SKM-1 (cell line): ENCODE data around the gene DNAJB8.

Source experiments
- DNase-seq: peaks from one replicate; lab custom pipeline; 2025; ENCODE audit not compliant: unreplicated experiment; lab: John Stamatoyannopoulos, UW

Gene DNAJB8

GRCh38 chr3:128466840-128467541, at the start of gene DNAJB8:
Gene DNAJB8 (minus strand): TSS chr3:128466890. CDS start chr3:128463245, 3,645 bp downstream.
- DNase-seq: no peak

- DNase-seq: no peak
Observed at GRCh38 chr3:128515967-128516366, 49.3 kb upstream of the DNAJB8 start.

DNA sequence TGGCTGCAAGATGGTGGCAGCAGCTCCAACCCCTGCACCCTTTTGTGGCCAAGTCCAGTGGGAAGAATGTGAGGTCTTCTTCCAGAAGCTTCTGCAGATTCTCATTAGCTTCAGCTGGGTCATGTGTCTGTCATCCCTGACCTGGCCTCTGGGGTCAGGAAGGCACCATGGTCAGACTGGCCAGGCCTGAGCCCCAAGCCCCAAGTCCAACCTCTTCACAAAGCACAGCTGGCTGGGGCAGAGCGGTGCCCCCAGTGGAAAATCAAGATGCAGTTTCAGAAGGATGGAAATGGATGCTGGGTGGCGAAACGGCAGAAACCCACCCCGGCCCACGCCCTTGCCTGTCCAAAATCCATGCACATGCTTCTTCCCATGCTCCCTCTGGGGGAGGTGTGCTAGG, 42.2 kb upstream of the DNAJB8 start:
- no peak for DNase-seq

DNA sequence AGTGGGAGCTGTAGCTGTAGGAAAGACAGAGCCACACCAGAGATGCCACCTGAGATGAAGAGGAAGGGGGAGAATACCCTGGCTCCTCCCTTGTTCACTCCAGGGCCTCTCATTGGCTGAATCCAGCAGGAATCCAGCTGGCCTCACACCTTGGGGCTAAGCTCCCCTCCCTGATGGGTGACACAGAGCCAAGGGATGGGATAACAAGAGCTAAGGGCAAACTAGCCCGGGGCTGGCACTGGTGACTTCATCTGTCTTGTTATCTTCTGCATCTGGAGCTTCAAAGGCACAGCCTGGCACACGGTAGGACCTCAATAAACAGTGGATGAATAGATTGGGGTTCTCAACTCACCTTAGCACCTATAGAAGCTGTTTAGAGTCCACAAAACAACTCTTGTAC, 40.1 kb upstream of the DNAJB8 start:
- DNase-seq: no peak

DNA sequence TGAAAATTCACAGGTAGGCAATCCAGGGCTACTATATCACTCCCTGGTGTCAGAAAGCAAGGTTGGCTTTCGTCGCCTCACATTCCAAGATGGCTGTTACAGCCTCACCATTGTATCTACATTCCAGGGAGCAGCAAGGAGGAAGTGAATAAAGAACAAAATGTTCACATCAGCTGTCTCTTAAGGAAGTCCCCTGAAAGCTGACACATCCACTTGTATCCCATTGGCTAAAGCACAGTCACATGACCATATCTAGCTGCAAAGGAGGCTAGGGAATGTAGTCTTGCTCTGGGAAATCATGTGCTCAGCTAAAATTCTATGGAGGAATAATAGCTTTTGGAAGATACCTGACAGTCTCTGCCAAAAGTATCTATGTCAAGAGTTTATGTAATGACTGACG, 39.1 kb upstream of the DNAJB8 start:
- DNase-seq: no peak

- no peak for DNase-seq
Observed at GRCh38 chr3:128504963-128505730, 38.5 kb upstream of the DNAJB8 start.

- no peak for DNase-seq
Observed at GRCh38 chr3:128504533-128504915, 37.8 kb upstream of the DNAJB8 start.

- DNase-seq: no peak
Observed at GRCh38 chr3:128503751-128504532, 37.3 kb upstream of the DNAJB8 start.

- no peak for DNase-seq
Observed at GRCh38 chr3:128503164-128503651, 36.5 kb upstream of the DNAJB8 start.

GRCh38 chr3:128502712-128503111, 36.0 kb upstream of the DNAJB8 start:
- no peak for DNase-seq

DNA sequence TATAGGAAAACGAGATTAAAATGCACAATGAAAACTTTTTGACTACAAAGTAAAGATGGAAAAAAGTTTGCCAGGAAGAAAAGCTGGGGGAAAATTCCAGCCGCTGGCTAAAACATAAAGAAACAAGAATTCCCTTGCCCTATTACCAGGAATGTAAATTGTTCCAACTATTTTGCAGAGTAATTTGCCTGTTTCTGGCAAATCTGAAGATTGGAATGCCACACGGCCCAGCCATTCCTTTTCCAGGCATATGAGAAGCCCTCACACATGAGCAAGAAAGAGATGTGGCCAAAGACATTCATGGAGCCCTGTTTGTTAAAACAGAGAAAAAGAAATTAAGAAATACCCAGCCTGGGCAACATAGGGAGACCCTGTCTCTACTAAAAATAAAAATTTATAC, 34.7 kb upstream of the DNAJB8 start:
- no peak for DNase-seq

- DNase-seq: no peak
Observed at GRCh38 chr3:128500556-128500955, 33.9 kb upstream of the DNAJB8 start.

DNA sequence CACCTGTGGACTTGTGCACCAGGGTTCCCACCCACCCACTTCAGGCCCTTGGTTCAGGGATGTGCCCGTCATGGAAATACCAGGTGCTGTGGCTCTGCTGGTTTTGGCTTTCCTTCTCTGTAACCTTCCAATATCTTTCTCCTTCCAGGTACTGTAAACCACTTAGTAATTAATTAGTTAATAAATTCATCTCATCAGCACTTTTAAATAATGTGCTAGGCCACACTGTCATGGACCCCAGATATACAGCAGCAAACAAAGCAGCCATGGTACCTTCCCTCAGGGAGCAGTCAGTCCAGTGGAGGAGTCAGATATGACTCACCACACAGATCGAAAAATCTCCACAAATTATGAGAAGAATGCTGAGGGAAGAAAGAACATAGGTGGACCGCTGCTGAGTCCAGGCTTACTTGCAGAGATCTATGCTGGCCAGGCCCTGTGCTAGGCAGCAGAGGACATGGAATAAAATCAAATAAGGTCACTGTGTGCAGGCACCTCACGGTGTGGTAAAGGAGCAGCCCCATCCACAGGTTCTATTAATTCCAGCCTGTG, 33.1 kb upstream of the DNAJB8 start:
- DNase-seq: no peak

DNA sequence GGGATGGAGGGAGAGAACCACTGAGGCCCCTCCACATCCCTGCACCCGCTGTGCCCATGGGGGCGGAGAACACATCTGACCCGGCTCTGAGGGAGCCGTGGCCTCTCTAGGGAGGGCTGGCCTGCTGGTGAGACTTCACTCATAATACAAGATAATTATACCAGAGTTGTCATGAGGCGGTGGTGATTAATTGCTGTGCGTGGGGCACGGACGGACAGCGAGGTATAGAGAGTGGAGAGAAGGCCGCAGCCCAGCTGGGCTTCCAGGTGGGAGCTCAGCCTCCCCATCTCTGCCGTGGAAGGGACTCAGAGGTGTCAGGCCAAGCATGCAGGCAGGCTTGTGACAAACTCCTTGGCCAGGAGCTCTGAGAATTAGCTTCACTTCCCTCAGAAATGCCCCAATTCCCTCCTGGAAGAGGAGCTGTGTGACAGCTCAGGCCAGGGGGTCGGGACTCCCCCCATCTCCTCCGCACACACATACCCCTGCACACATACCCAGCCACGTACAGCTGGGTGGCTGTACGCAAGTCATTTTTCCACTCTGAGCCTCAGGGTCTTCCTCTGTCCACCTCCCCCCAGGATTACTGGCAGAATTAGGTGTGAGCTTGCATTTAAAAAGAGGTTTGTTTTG, 32.3 kb upstream of the DNAJB8 start:
- DNase-seq: no peak

- no peak for DNase-seq
Observed at GRCh38 chr3:128498127-128498626, 31.5 kb upstream of the DNAJB8 start.

DNA sequence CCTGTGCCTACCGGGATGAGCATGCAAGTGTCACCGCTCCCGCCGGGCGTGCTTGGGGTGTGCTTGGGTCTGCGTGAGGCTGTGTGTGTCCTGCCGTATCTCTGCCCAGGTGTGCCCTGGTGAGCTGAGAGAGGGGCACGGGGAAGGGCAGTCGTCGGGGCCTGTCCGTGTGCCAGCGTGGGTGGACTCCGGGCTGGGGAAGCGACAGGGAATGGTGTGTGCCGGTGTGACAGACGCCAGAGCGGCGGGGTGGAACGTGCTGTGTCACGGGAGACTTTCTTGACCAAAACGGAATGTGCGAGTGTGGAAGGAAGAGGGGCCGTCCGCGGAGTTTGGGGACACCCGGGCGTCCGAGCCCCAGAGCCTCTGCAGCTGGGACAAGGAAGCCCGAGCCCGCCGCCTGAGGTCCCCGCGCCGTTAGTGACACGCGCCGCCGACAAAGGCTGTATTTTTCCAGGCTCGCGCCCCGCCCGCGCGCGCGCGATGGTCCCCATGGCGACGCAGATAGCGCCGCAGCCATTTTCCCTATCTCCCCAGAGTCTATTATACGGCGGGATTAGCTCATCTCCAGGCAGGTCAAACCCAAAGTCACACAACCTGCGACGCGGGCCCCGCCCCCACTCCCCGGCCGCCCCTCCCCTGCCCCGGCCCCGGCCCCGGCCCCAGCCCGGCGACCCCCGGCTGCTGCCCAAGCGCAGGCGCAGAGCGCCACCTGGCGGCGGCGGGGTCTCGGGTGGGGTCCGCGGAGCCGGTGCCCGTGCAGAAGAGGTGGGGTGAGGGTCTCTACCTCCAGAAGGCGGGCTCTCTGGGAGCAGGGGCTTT, 30.8 kb upstream of the DNAJB8 start:
- DNase-seq: peak; percentile 31

- DNase-seq: no peak
Observed at GRCh38 chr3:128496602-128497304, 30.1 kb upstream of the DNAJB8 start.

- DNase-seq: no peak
Observed at GRCh38 chr3:128496019-128496601, 29.4 kb upstream of the DNAJB8 start.

- DNase-seq: no peak
Observed at GRCh38 chr3:128495435-128495970, 28.8 kb upstream of the DNAJB8 start.
